Measurements from ENCODE around the gene CPN2.

DNA sequence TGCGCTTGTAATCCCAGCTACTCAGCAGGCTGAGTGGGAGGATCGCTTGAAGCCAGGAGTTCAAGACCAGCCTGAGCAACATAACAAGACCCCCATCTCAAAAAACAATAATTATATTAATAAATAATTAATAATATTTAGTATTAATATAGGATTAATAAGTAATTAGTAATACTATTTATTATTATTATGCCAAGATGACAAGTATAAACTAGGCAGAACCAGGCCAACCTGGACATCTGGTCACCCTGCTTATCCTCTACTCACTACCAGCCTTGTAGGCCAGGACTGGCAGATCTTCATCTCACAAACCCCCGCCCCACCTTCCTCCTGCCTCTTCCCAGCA lies 429 bp downstream of the CPN2 start:
- TF ChIP-seq GATA2 (IDR thresholded peaks at IDR 0.05; ENCODE audit: low read depth, low read length) (no peak), GATA3 (IDR thresholded peaks at IDR 0.05; ENCODE audit: low read depth, low read length) (no peak)
